ENCODE measurements around the gene FRG2B.
"Not testable (repeated sequence)": the region's sequence is repeated elsewhere in the genome, so short reads cannot be mapped to it uniquely, and the experiment has no call there.

FRG2B gene

GRCh38 chr10:133600657-133601056 lies 25.9 kb downstream of the FRG2B start:
- no peak for DNase-seq (ENCODE audit: low read depth in 1 of 2, low spot score in 1 of 2)

GRCh38 chr10:133599869-133600268 lies 26.7 kb downstream of the FRG2B start:
- DNase-seq (ENCODE audit: low read depth in 1 of 2, low spot score in 1 of 2): not testable (repeated sequence)

- DNase-seq (ENCODE audit: low read depth in 1 of 2, low spot score in 1 of 2): no peak
Observed at GRCh38 chr10:133592716-133593115, 33.9 kb downstream of the FRG2B start.

DNA sequence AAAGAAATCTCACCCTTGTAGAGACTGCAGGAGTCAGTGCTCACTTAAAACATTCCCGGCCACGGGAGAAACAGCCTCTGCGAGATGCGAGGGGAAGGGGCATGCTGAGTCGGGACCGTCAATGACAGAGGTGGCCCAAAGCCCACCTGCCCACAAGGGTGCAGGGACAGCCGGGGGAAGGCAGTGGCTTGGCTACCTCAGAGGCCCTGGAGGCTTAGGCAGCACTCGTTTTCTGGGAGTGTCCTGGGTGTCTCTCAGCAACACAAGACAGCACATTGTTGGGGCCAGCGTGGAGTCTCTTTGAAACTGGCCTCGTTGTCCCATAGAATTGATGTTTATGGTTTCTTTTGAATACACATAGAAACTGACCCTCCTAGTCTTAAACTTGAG lies 35.6 kb downstream of the FRG2B start:
- no peak for DNase-seq (ENCODE audit: low read depth in 1 of 2, low spot score in 1 of 2)

- no peak for DNase-seq (ENCODE audit: low read depth in 1 of 2, low spot score in 1 of 2)
Observed at GRCh38 chr10:133590226-133590969, 36.2 kb downstream of the FRG2B start.

DNA sequence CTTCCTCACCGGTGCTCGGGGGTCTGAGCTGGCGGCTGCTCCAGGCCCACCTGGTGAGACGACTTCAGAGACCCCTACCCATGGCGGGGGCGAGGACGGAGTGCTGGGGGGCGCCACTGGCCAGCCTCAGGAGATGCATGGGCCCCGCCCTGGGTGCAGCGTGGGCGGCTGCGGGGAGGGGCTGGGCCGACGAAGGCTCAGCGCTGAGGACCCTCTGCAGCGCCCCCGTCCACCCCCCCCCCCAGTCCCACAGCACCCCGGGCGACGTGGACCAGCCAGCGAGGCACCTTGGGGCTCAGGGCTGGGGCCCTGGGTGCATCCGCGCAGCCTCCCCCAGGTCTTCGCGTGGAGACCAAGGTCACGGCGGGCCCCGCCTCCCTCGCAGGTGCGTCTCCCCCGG lies 49.6 kb downstream of the FRG2B start:
- not testable (repeated sequence) for DNase-seq (ENCODE audit: low read depth in 1 of 2, low spot score in 1 of 2)

Measured in activated T-helper 1 cell treated with anti-CD3 and anti-CD28 coated beads, Interleukin-2, amount 50 U/mL, for 16 hours (primary cell).